Measurements from ENCODE around the gene CLEC4M.
"Not testable (repeated sequence)": the region's sequence is repeated elsewhere in the genome, so short reads cannot be mapped to it uniquely, and the experiment has no call there.

Gene CLEC4M

DNA sequence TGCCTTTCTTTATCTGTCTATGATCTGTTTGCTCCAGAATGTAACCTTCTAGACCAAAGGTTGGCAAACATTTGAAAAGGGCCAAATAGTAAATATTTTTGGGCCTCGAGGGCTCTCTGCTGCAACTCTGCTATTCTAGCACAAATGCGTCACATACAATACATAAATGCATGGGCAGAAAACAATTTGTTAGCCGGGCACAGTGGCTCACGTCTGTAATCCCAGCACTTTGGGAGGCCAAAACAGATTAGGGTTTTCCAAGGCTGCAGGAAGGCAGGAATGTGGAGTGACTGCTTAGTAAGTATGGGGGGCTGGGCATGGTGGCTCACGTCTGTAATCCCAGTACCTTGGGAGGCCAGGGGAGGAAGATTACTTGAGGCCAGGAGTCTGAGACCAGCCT, 45.1 kb downstream of the CLEC4M start:
- Histone ChIP-seq H4K20me1 (ENCODE audit: low read depth, low read length) (no peaks in the 10 kb centered on the region), H3K9me3 (ENCODE audit: insufficient read depth, low read length) (no peaks in the 10 kb centered on the region), H3K4me3 (ENCODE audit: insufficient read depth, low read length, poor library complexity, severe bottlenecking) (no peak overlapping the region), H3K27me3 (ENCODE audit: low read length) (no peaks in the 10 kb centered on the region), H3K9ac (ENCODE audit: low read length) (no peak overlapping the region), H3K36me3 (ENCODE audit: low read length) (no peaks in the 10 kb centered on the region), H3F3A (ENCODE audit: insufficient read depth) (no peaks in the 10 kb centered on the region), H2AFZ (ENCODE audit: low read depth, low read length, severe bottlenecking) (no peak overlapping the region), H3K79me2 (ENCODE audit: insufficient read depth, low read length) (no peaks in the 10 kb centered on the region), H3K4me2 (ENCODE audit: low read depth, low read length, poor library complexity, severe bottlenecking) (no peak overlapping the region), H3K9me2 (replicated peaks; ENCODE audit: insufficient read depth, low read length) (no peaks in the 10 kb centered on the region), H3K27ac (ENCODE audit: low read depth, low read length) (no peak overlapping the region)
- TF ChIP-seq, protein P1, sequence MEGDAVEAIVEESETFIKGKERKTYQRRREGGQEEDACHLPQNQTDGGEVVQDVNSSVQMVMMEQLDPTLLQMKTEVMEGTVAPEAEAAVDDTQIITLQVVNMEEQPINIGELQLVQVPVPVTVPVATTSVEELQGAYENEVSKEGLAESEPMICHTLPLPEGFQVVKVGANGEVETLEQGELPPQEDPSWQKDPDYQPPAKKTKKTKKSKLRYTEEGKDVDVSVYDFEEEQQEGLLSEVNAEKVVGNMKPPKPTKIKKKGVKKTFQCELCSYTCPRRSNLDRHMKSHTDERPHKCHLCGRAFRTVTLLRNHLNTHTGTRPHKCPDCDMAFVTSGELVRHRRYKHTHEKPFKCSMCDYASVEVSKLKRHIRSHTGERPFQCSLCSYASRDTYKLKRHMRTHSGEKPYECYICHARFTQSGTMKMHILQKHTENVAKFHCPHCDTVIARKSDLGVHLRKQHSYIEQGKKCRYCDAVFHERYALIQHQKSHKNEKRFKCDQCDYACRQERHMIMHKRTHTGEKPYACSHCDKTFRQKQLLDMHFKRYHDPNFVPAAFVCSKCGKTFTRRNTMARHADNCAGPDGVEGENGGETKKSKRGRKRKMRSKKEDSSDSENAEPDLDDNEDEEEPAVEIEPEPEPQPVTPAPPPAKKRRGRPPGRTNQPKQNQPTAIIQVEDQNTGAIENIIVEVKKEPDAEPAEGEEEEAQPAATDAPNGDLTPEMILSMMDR (IDR thresholded peaks at IDR 0.05; ENCODE audit: insufficient read depth, low read length, poor library complexity, severe bottlenecking), result no peak
- no peak for TF ChIP-seq EZH2phosphoT487 (conservative IDR thresholded peaks at IDR 0.05; ENCODE audit: low read length)

DNA sequence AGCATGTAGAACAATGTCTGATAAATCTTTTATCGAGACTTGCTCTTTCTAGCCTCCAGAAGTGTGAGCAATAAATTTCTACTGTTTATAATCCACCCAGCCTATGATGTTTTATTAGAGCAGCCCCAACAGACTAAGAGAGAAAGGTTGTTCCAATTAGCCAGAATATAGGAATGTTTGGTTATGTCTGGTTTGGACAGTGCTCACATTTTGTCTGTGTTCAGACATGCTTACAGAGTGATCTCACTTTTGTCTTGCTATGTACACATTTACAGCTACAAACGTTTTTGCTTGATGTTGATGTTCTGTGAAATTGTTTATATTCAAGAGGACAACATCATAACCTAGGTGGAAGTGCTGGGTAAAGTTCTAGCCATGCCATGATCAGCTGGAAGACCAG, 48.9 kb downstream of the CLEC4M start:
- Histone ChIP-seq H3K9ac (ENCODE audit: low read length) (no peak overlapping the region), H3K79me2 (ENCODE audit: insufficient read depth, low read length) (no peaks in the 10 kb centered on the region), H3F3A (ENCODE audit: insufficient read depth) (no peaks in the 10 kb centered on the region), H2AFZ (ENCODE audit: low read depth, low read length, severe bottlenecking) (no peak overlapping the region), H3K4me3 (ENCODE audit: insufficient read depth, low read length, poor library complexity, severe bottlenecking) (no peak overlapping the region), H3K4me2 (ENCODE audit: low read depth, low read length, poor library complexity, severe bottlenecking) (no peak overlapping the region), H3K27me3 (ENCODE audit: low read length) (no peaks in the 10 kb centered on the region), H4K20me1 (ENCODE audit: low read depth, low read length) (no peaks in the 10 kb centered on the region), H3K36me3 (ENCODE audit: low read length) (no peaks in the 10 kb centered on the region), H3K27ac (ENCODE audit: low read depth, low read length) (no peak overlapping the region), H3K9me2 (replicated peaks; ENCODE audit: insufficient read depth, low read length) (no peaks in the 10 kb centered on the region), H3K9me3 (ENCODE audit: insufficient read depth, low read length) (no peaks in the 10 kb centered on the region)
- TF ChIP-seq, protein P1 (IDR thresholded peaks at IDR 0.05; ENCODE audit: insufficient read depth, low read length, poor library complexity, severe bottlenecking), result no peak
- no peak for TF ChIP-seq EZH2phosphoT487 (conservative IDR thresholded peaks at IDR 0.05; ENCODE audit: low read length)

DNA sequence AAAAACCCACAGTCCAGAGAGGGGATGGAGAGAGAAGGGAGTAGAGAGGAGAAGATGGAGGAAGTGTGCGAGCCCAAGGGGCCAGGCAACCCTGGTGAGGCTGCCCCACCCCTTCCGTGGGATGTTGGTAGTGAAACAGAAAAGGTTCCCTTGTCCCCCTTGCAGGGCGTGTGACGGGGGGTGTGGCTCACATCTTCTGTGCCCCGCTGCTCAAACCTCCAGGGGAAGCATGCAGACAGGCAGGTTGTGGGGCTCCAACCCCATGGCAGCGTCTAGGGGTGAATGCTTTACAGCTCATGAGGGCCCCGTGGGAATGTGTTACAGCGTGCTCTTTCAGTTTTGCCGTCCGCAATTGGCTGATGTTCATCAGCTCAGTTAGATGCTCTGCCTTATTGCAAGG, 52.3 kb downstream of the CLEC4M start:
- H3K9ac ChIP-seq (ENCODE audit: low read length), result no peak overlapping the region
- H3K4me2 ChIP-seq (ENCODE audit: low read depth, low read length, poor library complexity, severe bottlenecking), result no peak overlapping the region
- no peak overlapping the region for H2AFZ ChIP-seq (ENCODE audit: low read depth, low read length, severe bottlenecking)
- H3K27me3 ChIP-seq (ENCODE audit: low read length), result no peaks in the 10 kb centered on the region
- H3K4me3 ChIP-seq (ENCODE audit: insufficient read depth, low read length, poor library complexity, severe bottlenecking), result no peak overlapping the region
- H4K20me1 ChIP-seq (ENCODE audit: low read depth, low read length), result no peaks in the 10 kb centered on the region
- TF ChIP-seq, protein P1 (IDR thresholded peaks at IDR 0.05; ENCODE audit: insufficient read depth, low read length, poor library complexity, severe bottlenecking), result no peak
- no peak for TF ChIP-seq EZH2phosphoT487 (conservative IDR thresholded peaks at IDR 0.05; ENCODE audit: low read length)
- H3K9me3 ChIP-seq (ENCODE audit: insufficient read depth, low read length), result no peaks in the 10 kb centered on the region
- H3K36me3 ChIP-seq (ENCODE audit: low read length), result no peaks in the 10 kb centered on the region
- H3K27ac ChIP-seq (ENCODE audit: low read depth, low read length), result no peak overlapping the region
- no peaks in the 10 kb centered on the region for H3K9me2 ChIP-seq (replicated peaks; ENCODE audit: insufficient read depth, low read length)
- no peaks in the 10 kb centered on the region for H3K79me2 ChIP-seq (ENCODE audit: insufficient read depth, low read length)
- no peaks in the 10 kb centered on the region for H3F3A ChIP-seq (ENCODE audit: insufficient read depth)

DNA sequence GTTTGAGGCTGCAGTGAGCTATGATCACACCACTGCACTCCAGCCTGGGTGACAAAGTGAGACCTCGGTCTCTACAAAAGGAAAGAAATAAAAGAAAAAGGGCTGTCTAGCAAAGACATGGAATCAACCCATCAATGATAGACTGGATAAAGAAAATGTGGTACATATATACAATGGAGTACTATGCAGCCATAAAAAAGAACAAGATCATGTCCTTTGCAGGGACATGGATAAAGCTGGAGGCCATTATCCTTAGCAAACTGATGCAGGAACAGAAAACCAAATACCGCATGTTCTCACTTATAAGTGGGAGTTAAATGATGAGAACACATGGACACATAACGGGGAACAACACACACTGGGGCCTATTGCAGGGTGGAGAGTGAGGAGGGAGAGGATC, 53.0 kb downstream of the CLEC4M start:
- H3K27me3 ChIP-seq (ENCODE audit: low read length); H3K9ac ChIP-seq (ENCODE audit: low read length); H3K27ac ChIP-seq (ENCODE audit: low read depth, low read length); H3K9me2 ChIP-seq (replicated peaks; ENCODE audit: insufficient read depth, low read length); H3F3A ChIP-seq (ENCODE audit: insufficient read depth); H3K4me2 ChIP-seq (ENCODE audit: low read depth, low read length, poor library complexity, severe bottlenecking); H3K36me3 ChIP-seq (ENCODE audit: low read length); H3K4me3 ChIP-seq (ENCODE audit: insufficient read depth, low read length, poor library complexity, severe bottlenecking); H3K79me2 ChIP-seq (ENCODE audit: insufficient read depth, low read length); H4K20me1 ChIP-seq (ENCODE audit: low read depth, low read length); H2AFZ ChIP-seq (ENCODE audit: low read depth, low read length, severe bottlenecking); H3K9me3 ChIP-seq (ENCODE audit: insufficient read depth, low read length): not testable (repeated sequence)

Data from SU-DHL-6 (cell line).